ENCODE measurements around the gene IMMP2L.
"Not testable (repeated sequence)": the region's sequence is repeated elsewhere in the genome, so short reads cannot be mapped to it uniquely, and the experiment has no call there.

IMMP2L gene

GRCh38 chr7:111352319-111352718 lies 210.0 kb downstream of the IMMP2L start:
- no peak for DNase-seq (ENCODE audit: low read depth in 2 of 3, low spot score in 2 of 3)

- no peak for DNase-seq (ENCODE audit: low read depth in 2 of 3, low spot score in 2 of 3)
Observed at GRCh38 chr7:111346219-111346618, 216.1 kb downstream of the IMMP2L start.

- DNase-seq (ENCODE audit: low read depth in 2 of 3, low spot score in 2 of 3): no peak
Observed at GRCh38 chr7:111343017-111343416, 219.3 kb downstream of the IMMP2L start.

- no peak for DNase-seq (ENCODE audit: low read depth in 2 of 3, low spot score in 2 of 3)
Observed at GRCh38 chr7:111339006-111339405, 223.3 kb downstream of the IMMP2L start.

GRCh38 chr7:111333010-111333409 lies 229.3 kb downstream of the IMMP2L start:
- no peak for DNase-seq (ENCODE audit: low read depth in 2 of 3, low spot score in 2 of 3)

GRCh38 chr7:111330235-111330523 lies 232.1 kb downstream of the IMMP2L start:
- DNase-seq (ENCODE audit: low read depth in 2 of 3, low spot score in 2 of 3): no peak

- no peak for DNase-seq (ENCODE audit: low read depth in 2 of 3, low spot score in 2 of 3)
Observed at GRCh38 chr7:111329367-111330234, 232.7 kb downstream of the IMMP2L start.

GRCh38 chr7:111328487-111328886 lies 233.8 kb downstream of the IMMP2L start:
- DNase-seq (ENCODE audit: low read depth in 2 of 3, low spot score in 2 of 3): no peak

GRCh38 chr7:111324776-111325175 lies 237.5 kb downstream of the IMMP2L start:
- no peak for DNase-seq (ENCODE audit: low read depth in 2 of 3, low spot score in 2 of 3)

- no peak for DNase-seq (ENCODE audit: low read depth in 2 of 3, low spot score in 2 of 3)
Observed at GRCh38 chr7:111324228-111324627, 238.1 kb downstream of the IMMP2L start.

- not testable (repeated sequence) for DNase-seq (ENCODE audit: low read depth in 2 of 3, low spot score in 2 of 3)
Observed at GRCh38 chr7:111323670-111324069, 238.6 kb downstream of the IMMP2L start.

GRCh38 chr7:111320133-111320532 lies 242.2 kb downstream of the IMMP2L start:
- no peak for DNase-seq (ENCODE audit: low read depth in 2 of 3, low spot score in 2 of 3)

GRCh38 chr7:111312966-111313365 lies 249.3 kb downstream of the IMMP2L start:
- no peak for DNase-seq (ENCODE audit: low read depth in 2 of 3, low spot score in 2 of 3)

- DNase-seq (ENCODE audit: low read depth in 2 of 3, low spot score in 2 of 3): no peak
Observed at GRCh38 chr7:111308691-111309090, 253.6 kb downstream of the IMMP2L start.

GRCh38 chr7:111301891-111302290 lies 260.4 kb downstream of the IMMP2L start:
- no peak for DNase-seq (ENCODE audit: low read depth in 2 of 3, low spot score in 2 of 3)

GRCh38 chr7:111294494-111294893 lies 267.8 kb downstream of the IMMP2L start:
- DNase-seq (ENCODE audit: low read depth in 2 of 3, low spot score in 2 of 3): no peak

GRCh38 chr7:111292026-111292470 lies 270.2 kb downstream of the IMMP2L start:
- DNase-seq (ENCODE audit: low read depth in 2 of 3, low spot score in 2 of 3): no peak

GRCh38 chr7:111290982-111291381 lies 271.3 kb downstream of the IMMP2L start:
- DNase-seq (ENCODE audit: low read depth in 2 of 3, low spot score in 2 of 3): no peak

GRCh38 chr7:111290419-111290818 lies 271.9 kb downstream of the IMMP2L start:
- DNase-seq (ENCODE audit: low read depth in 2 of 3, low spot score in 2 of 3): no peak

- DNase-seq (ENCODE audit: low read depth in 2 of 3, low spot score in 2 of 3): not testable (repeated sequence)
Observed at GRCh38 chr7:111288441-111288840, 273.9 kb downstream of the IMMP2L start.

GRCh38 chr7:111282626-111283025 lies 279.7 kb downstream of the IMMP2L start:
- DNase-seq (ENCODE audit: low read depth in 2 of 3, low spot score in 2 of 3): no peak

- DNase-seq (ENCODE audit: low read depth in 2 of 3, low spot score in 2 of 3): no peak
Observed at GRCh38 chr7:111274857-111275256, 287.4 kb downstream of the IMMP2L start.

- DNase-seq (ENCODE audit: low read depth in 2 of 3, low spot score in 2 of 3): no peak
Observed at GRCh38 chr7:111272092-111272491, 290.2 kb downstream of the IMMP2L start.

Measured in activated CD8-positive, alpha-beta memory T cell treated with anti-CD3 and anti-CD28 coated beads for 48 hours (primary cell).